CD8-positive, alpha-beta memory T cell (primary cell): ENCODE measurements around the gene RASA2. TPM values are rescaled to one million over a fixed set of nuclear protein-coding genes. Genes with fewer than 3 reads are reported as not detected.
"Not testable (repeated sequence)": the region's sequence is repeated elsewhere in the genome, so short reads cannot be mapped to it uniquely, and the experiment has no call there.

ENCODE experiments used
- CTCF ChIA-PET: fragments of 350-600 bp; sonication (Branson Sonifier 250); formaldehyde crosslinking; loops from one replicate; lab custom pipeline; 2021; ENCODE audit warnings: antibody characterized with exemption; lab: Charles Lee
- POLR2A ChIA-PET: fragments of 350-600 bp; sonication (Branson Sonifier 250); formaldehyde crosslinking; loops from one replicate; lab custom pipeline; 2021; ENCODE audit warnings: antibody characterized with exemption; lab: Charles Lee
- DNase-seq, 5 donors: peaks; one replicate each; pipeline versions ENCODE4 v3.0.0 to v3.0.0-alpha.2; 2020 to 2022; ENCODE audit warnings: mixed read lengths in 1 of 5
- H3K27ac ChIP-seq: one replicate; pipeline ENCODE4 v1.7.0; 2013; ENCODE audit warnings: low read depth, mild to moderate bottlenecking, low read length, moderate library complexity
- H3K27me3 ChIP-seq: 2 replicates; pipeline ENCODE4 v1.7.0; 2013; ENCODE audit warnings: low read length, mild to moderate bottlenecking; ENCODE audit not compliant: insufficient read depth, poor library complexity, severe bottlenecking
- H3K36me3 ChIP-seq: 2 replicates; pipeline ENCODE4 v1.7.0; 2013; ENCODE audit warnings: mild to moderate bottlenecking, low read length, moderate library complexity; ENCODE audit not compliant: insufficient read depth
- H3K4me1 ChIP-seq: 2 replicates; pipeline ENCODE4 v1.7.0; 2013; ENCODE audit warnings: mild to moderate bottlenecking, low read length, moderate library complexity; ENCODE audit not compliant: insufficient read depth
- H3K4me3 ChIP-seq: 2 replicates; pipeline ENCODE4 v1.7.0; 2013; ENCODE audit warnings: mild to moderate bottlenecking, low read length
- H3K9me3 ChIP-seq: 2 replicates; pipeline ENCODE4 v1.7.0; 2013; ENCODE audit warnings: mild to moderate bottlenecking, low read length
- H3K27ac Mint-ChIP-seq, 8 donors: one replicate each; pipeline ENCODE4 v1.8.0; 2020 to 2021; ENCODE audit warnings: mixed read lengths in 8 of 8, mild to moderate bottlenecking in 6 of 8, inconsistent platforms in 3 of 8, moderate library complexity in 3 of 8
- H3K27me3 Mint-ChIP-seq, 2 donors: one replicate each; pipeline ENCODE4 v1.8.0; 2020 to 2021; ENCODE audit warnings: mixed read lengths in 2 of 2, mild to moderate bottlenecking in 1 of 2, moderate library complexity in 1 of 2
- H3K36me3 Mint-ChIP-seq, 3 donors: one replicate each; pipeline ENCODE4 v1.8.0; 2020 to 2021; ENCODE audit warnings: mixed read lengths in 3 of 3, inconsistent platforms in 1 of 3, mild to moderate bottlenecking in 1 of 3
- H3K4me1 Mint-ChIP-seq, 3 donors: one replicate each; pipeline ENCODE4 v1.8.0; 2020 to 2021; ENCODE audit warnings: mixed read lengths in 3 of 3, inconsistent platforms in 1 of 3, mild to moderate bottlenecking in 1 of 3
- H3K4me3 Mint-ChIP-seq, 7 donors: one replicate each; pipeline ENCODE4 v1.8.0; 2020 to 2021; ENCODE audit warnings: mixed read lengths in 7 of 7, mild to moderate bottlenecking in 6 of 7, moderate library complexity in 4 of 7, inconsistent platforms in 2 of 7
- H3K9me3 Mint-ChIP-seq, 5 donors: one replicate each; pipeline ENCODE4 v1.8.0; 2020 to 2022; ENCODE audit warnings: mixed read lengths in 5 of 5, mild to moderate bottlenecking in 3 of 5, moderate library complexity in 2 of 5, inconsistent platforms in 1 of 5
- polyA plus RNA-seq: library from polyadenylated mRNA; unstranded; fragments of 300-500 nt; fragmentation: Illumina TruSeq; gene quantifications from one replicate; pipeline ENCODE4 v1.2.3, GENCODE V29; 2021
- total RNA-seq, 2 experiments: library from RNA; stranded (reverse); gene quantifications; one replicate each; pipeline ENCODE4 v1.2.3, GENCODE V29; 2021

RASA2 gene
- total and polyA plus RNA-seq, 3 experiments from 2014 or later, result 34.0 to 39.2 (median 36.4) TPM

DNA sequence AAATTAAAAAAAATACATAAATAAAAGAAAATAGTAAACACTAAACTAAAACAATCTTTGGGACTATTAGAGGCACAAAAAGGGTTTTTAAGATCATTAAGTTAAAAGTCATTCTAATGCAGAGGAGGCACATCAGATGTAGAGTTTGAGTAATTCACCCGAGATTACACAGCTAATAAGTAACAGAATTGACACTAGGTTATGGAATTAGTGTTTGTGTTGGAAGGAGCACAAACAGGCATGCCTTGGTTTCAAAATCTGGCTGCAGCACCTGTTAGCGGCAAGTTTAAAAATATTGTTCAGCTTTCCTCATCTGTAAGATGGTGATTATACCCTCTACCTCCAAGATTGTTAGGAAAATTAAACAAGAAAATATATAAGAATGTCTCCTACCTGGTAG lies 39.0 kb downstream of the RASA2 start:
- peaks cover 6% of the 10 kb centered on the region for H3K36me3 ChIP-seq
- Mint-ChIP-seq H3K9me3 (no peaks in the 10 kb centered on the region), H3K4me1 (peaks cover 71 to 90% (median 85%) of the 10 kb centered on the region in 3 donors), H3K36me3 (peaks cover 0 to 52% (median 8%) of the 10 kb centered on the region in 3 donors), H3K4me3 (no peak overlapping the region), H3K27me3 (no peaks in the 10 kb centered on the region), H3K27ac (peak overlapping the region; percentile 3 to 87 (median 53))
- POLR2A ChIA-PET, result no interaction called here
- no peak for DNase-seq
- H3K27me3 ChIP-seq, result no peaks in the 10 kb centered on the region
- no peak overlapping the region for H3K27ac ChIP-seq
- H3K4me3 ChIP-seq, result no peak overlapping the region
- H3K9me3 ChIP-seq, result no peaks in the 10 kb centered on the region
- CTCF ChIA-PET, result interaction anchor here (1.3 to 1.4 kb wide), 2 partner anchors 38 to 65 kb away, joined by 3 to 4 read pairs; partner anchors contain the start of gene RASA2
- peaks cover 76% of the 10 kb centered on the region for H3K4me1 ChIP-seq

DNA sequence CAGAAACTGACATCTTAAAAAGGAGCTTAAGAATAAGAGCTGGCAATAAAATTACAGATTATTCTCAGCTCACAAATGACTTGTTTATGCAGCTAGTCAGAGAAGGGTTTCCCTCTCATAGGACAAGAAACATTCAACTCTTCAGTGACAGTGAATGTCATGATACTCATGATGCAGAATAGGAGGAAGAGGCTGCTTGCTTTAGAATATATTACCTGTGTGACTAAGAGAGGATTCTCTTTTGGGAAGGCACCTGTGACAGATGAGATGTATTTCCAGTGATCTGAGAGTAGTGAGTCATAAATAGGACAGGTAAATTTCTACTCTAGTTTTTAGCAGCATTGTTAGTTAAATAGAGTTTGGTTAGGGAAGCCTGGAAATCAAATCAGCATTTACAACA lies 39.9 kb downstream of the RASA2 start:
- CTCF ChIA-PET, result interaction anchor here (1.3 kb wide), 1 partner anchor 39 kb away, joined by 4 read pairs; the partner anchor contains the start of gene RASA2
- H3K4me3 ChIP-seq, result no peak overlapping the region
- no peak for DNase-seq
- Mint-ChIP-seq H3K9me3 (no peaks in the 10 kb centered on the region), H3K4me3 (peak overlapping the region in 1 of 7 donors; percentile 40), H3K36me3 (peaks cover 0 to 51% (median 7%) of the 10 kb centered on the region in 3 donors), H3K4me1 (peaks cover 70 to 88% (median 83%) of the 10 kb centered on the region in 3 donors), H3K27ac (peak overlapping the region; percentile 6 to 87 (median 53)), H3K27me3 (no peaks in the 10 kb centered on the region)
- no peaks in the 10 kb centered on the region for H3K9me3 ChIP-seq
- POLR2A ChIA-PET, result interaction anchor here (0.9 kb wide), 1 partner anchor 24 kb away, joined by 3 read pairs; no protein-coding TSS in a partner anchor
- H3K36me3 ChIP-seq, result peaks cover 6% of the 10 kb centered on the region
- no peaks in the 10 kb centered on the region for H3K27me3 ChIP-seq
- no peak overlapping the region for H3K27ac ChIP-seq
- H3K4me1 ChIP-seq, result peaks cover 80% of the 10 kb centered on the region

DNA sequence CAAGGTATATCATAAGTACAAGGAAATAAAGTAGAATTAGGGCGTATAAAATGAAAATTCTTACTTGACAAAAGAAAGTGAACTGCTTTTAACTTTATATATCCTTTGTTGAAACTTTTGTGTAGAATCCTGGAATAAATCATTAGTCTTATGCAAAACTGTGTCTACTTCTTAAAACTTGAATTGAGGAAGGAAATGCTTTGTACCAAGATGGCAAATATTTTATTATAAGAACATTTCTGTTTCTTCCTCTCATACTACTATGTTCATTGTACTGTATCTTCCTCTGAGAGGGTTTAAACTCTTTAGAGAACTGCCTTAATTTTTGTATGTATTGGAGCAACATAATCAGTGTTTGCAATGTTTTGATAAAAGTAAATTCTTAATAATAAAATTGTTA lies 42.0 kb downstream of the RASA2 start:
- H3K36me3 Mint-ChIP-seq, result peaks cover 0 to 50% (median 9%) of the 10 kb centered on the region in 3 donors
- H3K9me3 Mint-ChIP-seq, result no peaks in the 10 kb centered on the region
- H3K27ac Mint-ChIP-seq, result peak overlapping the region in 7 of 8 donors; percentile 58 to 88 (median 80)
- ChIA-PET CTCF (no interaction called here), POLR2A (no interaction called here)
- Histone ChIP-seq H3K27ac (no peak overlapping the region), H3K9me3 (no peaks in the 10 kb centered on the region), H3K4me3 (no peak overlapping the region), H3K4me1 (peaks cover 93% of the 10 kb centered on the region), H3K36me3 (peaks cover 6% of the 10 kb centered on the region), H3K27me3 (no peaks in the 10 kb centered on the region)
- no peaks in the 10 kb centered on the region for H3K27me3 Mint-ChIP-seq
- H3K4me3 Mint-ChIP-seq, result peak overlapping the region in 3 of 7 donors; percentile 27 to 35 (median 29)
- peaks cover 76 to 90% (median 88%) of the 10 kb centered on the region in 3 donors for H3K4me1 Mint-ChIP-seq
- no peak for DNase-seq

DNA sequence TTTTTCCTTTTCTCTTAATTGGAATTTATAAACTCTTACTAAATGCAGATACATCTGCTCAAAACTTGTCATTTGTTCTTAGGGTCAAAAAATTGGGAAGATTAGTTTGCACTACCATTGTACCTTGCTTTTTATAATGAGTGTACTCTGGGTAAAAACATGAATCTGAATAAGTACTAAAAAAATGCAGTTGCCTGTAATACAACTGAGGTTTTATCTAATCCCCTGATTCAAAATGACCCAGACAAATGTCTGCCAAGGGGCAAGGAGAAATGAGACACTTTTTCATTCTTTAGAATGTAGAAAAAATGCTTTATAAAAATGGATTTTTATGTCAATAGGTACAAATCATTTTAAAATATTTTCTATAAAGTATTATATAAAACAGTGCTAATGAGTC lies 42.4 kb downstream of the RASA2 start:
- H3K4me3 Mint-ChIP-seq, result peak overlapping the region in 5 of 7 donors; percentile 26 to 48 (median 29)
- peaks cover 0 to 49% (median 10%) of the 10 kb centered on the region in 3 donors for H3K36me3 Mint-ChIP-seq
- H3K27me3 Mint-ChIP-seq, result no peaks in the 10 kb centered on the region
- H3K36me3 ChIP-seq, result peaks cover 6% of the 10 kb centered on the region
- peaks cover 75 to 89% (median 87%) of the 10 kb centered on the region in 3 donors for H3K4me1 Mint-ChIP-seq
- POLR2A ChIA-PET, result no interaction called here
- H3K27ac Mint-ChIP-seq, result peak overlapping the region; percentile 31 to 90 (median 74)
- no peak overlapping the region for H3K4me3 ChIP-seq
- CTCF ChIA-PET, result no interaction called here
- no peak overlapping the region for H3K27ac ChIP-seq
- H3K27me3 ChIP-seq, result no peaks in the 10 kb centered on the region
- peaks cover 88% of the 10 kb centered on the region for H3K4me1 ChIP-seq
- no peaks in the 10 kb centered on the region for H3K9me3 ChIP-seq
- no peaks in the 10 kb centered on the region for H3K9me3 Mint-ChIP-seq
- DNase-seq, result no peak

DNA sequence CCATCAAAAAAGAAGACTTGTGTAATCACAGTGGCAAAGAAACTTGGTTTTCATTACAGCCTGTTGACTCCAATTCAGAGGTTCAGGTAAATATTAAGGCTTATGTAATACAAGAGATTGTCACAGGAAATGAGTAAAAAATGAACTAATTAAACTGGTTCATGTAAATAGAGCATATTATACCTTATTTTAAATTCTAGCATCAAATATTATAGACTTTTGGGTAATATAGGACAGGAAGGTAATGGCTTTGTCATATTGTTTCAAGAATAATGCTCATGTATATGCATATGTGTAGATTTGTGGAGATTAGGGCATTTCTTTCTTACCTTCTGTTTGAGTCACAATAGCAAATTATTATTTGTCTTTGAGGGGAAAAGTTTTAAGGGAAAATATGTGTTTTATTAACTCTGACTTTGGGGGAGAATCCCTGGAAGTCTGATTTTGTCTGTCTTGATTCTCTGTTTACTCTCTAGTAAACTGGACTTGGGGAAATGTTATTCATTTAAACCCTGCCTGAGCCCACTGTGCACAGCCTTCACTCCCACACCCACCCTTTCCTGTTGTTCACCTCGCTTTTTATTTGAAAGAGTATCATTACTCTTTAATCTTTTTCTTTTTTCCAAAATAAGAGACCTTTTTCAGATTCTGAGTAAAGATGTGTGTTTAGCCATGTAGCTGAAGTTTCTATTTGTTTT lies 43.0 kb downstream of the RASA2 start:
- Mint-ChIP-seq H3K4me1 (peaks cover 71 to 83% (median 81%) of the 10 kb centered on the region in 3 donors), H3K4me3 (peak overlapping the region; percentile 27 to 83 (median 67)), H3K27ac (peak overlapping the region; percentile 43 to 94 (median 86)), H3K36me3 (peaks cover 0 to 46% (median 10%) of the 10 kb centered on the region in 3 donors), H3K27me3 (no peaks in the 10 kb centered on the region), H3K9me3 (no peaks in the 10 kb centered on the region)
- Histone ChIP-seq H3K4me3 (peak overlapping the region; percentile 13), H3K36me3 (peaks cover 6% of the 10 kb centered on the region), H3K9me3 (no peaks in the 10 kb centered on the region), H3K27ac (peak overlapping the region; percentile 6), H3K4me1 (peaks cover 82% of the 10 kb centered on the region), H3K27me3 (no peaks in the 10 kb centered on the region)
- CTCF ChIA-PET, result interaction anchor here (1.0 to 1.3 kb wide), 3 partner anchors 9 to 42 kb away, joined by 3 to 4 read pairs (median 3); partner anchors contain the start of gene RASA2
- DNase-seq, result peak in 2 of 5 donors; percentile 32 to 66
- POLR2A ChIA-PET, result interaction anchor here (1.0 to 1.1 kb wide), 2 partner anchors 31 to 43 kb away, joined by 4 to 13 read pairs; partner anchors contain the start of gene RASA2

DNA sequence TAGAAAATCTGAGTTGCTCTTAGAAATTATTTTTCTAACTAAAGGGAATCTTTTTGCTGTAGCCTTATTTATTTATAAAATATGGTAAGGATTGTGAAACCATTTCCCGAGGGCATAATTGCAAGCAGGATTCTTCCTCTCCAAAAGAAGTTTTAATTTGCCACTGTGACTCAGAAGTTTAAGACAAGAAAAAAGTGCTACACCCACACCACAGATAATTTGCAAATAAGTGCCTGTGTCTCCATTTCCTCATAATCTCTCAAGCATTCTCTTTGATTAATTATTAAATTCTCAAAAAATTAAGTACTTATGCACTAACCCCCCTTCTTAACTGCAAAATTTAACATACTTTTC lies 43.6 kb downstream of the RASA2 start:
- peaks cover 77% of the 10 kb centered on the region for H3K4me1 ChIP-seq
- Mint-ChIP-seq H3K4me1 (peaks cover 68 to 80% (median 79%) of the 10 kb centered on the region in 3 donors), H3K4me3 (peak overlapping the region in 6 of 7 donors; percentile 52 to 83 (median 68))

DNA sequence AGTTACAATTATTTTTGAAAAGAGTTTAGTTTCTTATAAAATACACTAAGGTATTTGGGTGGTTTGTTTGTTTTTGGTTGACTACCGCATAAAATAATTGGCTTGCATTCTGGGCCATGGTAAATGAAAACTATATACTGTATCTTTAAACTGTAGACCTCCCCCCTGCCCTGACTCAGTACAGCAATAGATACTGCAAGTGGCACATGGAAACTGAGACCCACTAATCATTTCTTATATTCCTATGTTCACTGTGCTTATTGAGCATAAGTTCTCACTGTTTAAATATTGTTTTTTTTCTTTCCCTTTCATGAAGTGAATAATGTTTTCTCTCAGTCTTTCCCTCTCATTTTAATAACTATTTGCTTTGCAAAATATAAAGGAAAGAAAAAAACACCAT lies 45.8 kb downstream of the RASA2 start:
- Histone ChIP-seq H3K36me3 (peaks cover 8% of the 10 kb centered on the region), H3K27ac (no peak overlapping the region), H3K4me3 (no peak overlapping the region), H3K4me1 (peaks cover 56% of the 10 kb centered on the region), H3K9me3 (no peaks in the 10 kb centered on the region), H3K27me3 (no peaks in the 10 kb centered on the region)
- CTCF ChIA-PET, result no interaction called here
- Mint-ChIP-seq H3K27ac (peak overlapping the region in 6 of 8 donors; percentile 25 to 78 (median 59)), H3K4me3 (no peak overlapping the region), H3K9me3 (no peaks in the 10 kb centered on the region), H3K4me1 (peaks cover 58 to 71% (median 71%) of the 10 kb centered on the region in 3 donors), H3K36me3 (peaks cover 18 to 50% (median 18%) of the 10 kb centered on the region in 3 donors), H3K27me3 (no peaks in the 10 kb centered on the region)
- no peak for DNase-seq
- POLR2A ChIA-PET, result no interaction called here

More for the DNA sequence above, 43.6 kb downstream of the RASA2 start:
- H3K27me3 Mint-ChIP-seq, result no peaks in the 10 kb centered on the region
- H3K27me3 ChIP-seq, result no peaks in the 10 kb centered on the region
- peaks cover 3 to 46% (median 8%) of the 10 kb centered on the region in 3 donors for H3K36me3 Mint-ChIP-seq
- peak overlapping the region; percentile 13 for H3K4me3 ChIP-seq
- CTCF ChIA-PET, result interaction anchor here (1.0 to 1.3 kb wide), 3 partner anchors 9 to 43 kb away, joined by 3 to 4 read pairs (median 3); partner anchors contain the start of gene RASA2
- H3K27ac ChIP-seq, result peak overlapping the region; percentile 6
- H3K9me3 Mint-ChIP-seq, result no peaks in the 10 kb centered on the region
- H3K36me3 ChIP-seq, result peaks cover 8% of the 10 kb centered on the region
- no peak for DNase-seq
- POLR2A ChIA-PET, result interaction anchor here (1.0 to 1.1 kb wide), 2 partner anchors 32 to 43 kb away, joined by 4 to 13 read pairs; partner anchors contain the start of gene RASA2
- H3K27ac Mint-ChIP-seq, result peak overlapping the region; percentile 43 to 94 (median 86)
- no peaks in the 10 kb centered on the region for H3K9me3 ChIP-seq

DNA sequence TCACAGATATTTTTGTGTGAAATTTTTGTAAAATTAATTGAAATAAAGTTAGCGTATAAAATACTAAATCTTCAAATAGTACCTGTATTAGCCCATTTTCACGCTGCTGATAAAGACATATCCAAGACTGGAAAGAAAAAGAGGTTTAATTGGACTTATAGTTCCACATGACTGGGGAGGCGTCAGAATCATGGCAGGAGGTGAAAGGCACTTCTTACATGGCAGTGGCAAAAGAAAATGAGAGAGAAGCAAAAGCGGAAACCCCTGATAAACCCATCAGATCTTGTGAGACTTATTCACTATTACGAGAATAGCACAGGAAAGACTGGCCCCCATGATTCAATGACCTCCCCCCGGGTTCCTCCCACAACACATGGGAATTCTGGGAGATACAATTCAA lies 49.2 kb downstream of the RASA2 start:
- CTCF ChIA-PET, DNase-seq, H3K9me3 Mint-ChIP-seq, H3K4me3 Mint-ChIP-seq, H3K4me3 ChIP-seq, H3K27me3 ChIP-seq, H3K27ac ChIP-seq, H3K27me3 Mint-ChIP-seq, H3K9me3 ChIP-seq, POLR2A ChIA-PET: not testable (repeated sequence)
- Histone ChIP-seq H3K4me1 (peaks cover 35% of the 10 kb centered on the region), H3K36me3 (peaks cover 15% of the 10 kb centered on the region)
- Mint-ChIP-seq H3K36me3 (peaks cover 18 to 62% (median 20%) of the 10 kb centered on the region in 3 donors), H3K4me1 (peaks cover 44 to 70% (median 70%) of the 10 kb centered on the region in 3 donors), H3K27ac (peak overlapping the region in 3 of 8 donors; percentile 3 to 59 (median 16))
